ENCODE data around the gene CYSTM1.

CYSTM1 gene

DNA sequence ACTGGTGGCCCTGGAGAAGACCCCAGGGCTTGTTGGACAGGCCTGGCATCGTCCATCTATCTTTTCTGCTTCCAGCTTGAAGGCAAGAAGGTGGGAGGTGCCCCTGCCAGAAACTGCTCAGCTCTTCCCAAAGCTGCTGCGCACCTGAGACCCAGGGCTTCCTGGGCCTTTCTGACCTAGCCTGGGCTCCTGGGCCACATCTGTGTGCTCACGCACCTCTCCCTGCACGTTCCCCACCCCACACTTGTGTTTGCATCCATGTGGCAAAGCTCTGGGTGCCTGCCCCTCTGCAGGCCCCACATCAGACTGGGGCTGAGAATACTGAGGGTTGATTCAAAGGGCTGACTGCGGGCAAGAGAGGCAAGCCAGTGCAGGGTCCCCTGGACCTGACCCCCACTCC lies 64.5 kb downstream of the CYSTM1 start:
- H3K9ac ChIP-seq (ENCODE audit: low read length), result no peak overlapping the region
- H3K27ac ChIP-seq (ENCODE audit: low read depth, low read length, poor library complexity, severe bottlenecking), result no peak overlapping the region
- peaks cover 26% of the 10 kb centered on the region for H3K4me1 ChIP-seq (ENCODE audit: insufficient read depth, low read length, severe bottlenecking)
- no peaks in the 10 kb centered on the region for H3K79me2 ChIP-seq (ENCODE audit: insufficient read depth, low read length)
- no peak overlapping the region for H3K4me2 ChIP-seq (ENCODE audit: low read length)
- no peaks in the 10 kb centered on the region for H3K9me2 ChIP-seq (ENCODE audit: low read depth, low read length)
- no peaks in the 10 kb centered on the region for H3K27me3 ChIP-seq (ENCODE audit: insufficient read depth, low read length)
- H3K9me3 ChIP-seq (ENCODE audit: low read length), result no peaks in the 10 kb centered on the region
- H4K20me1 ChIP-seq (ENCODE audit: insufficient read depth, low read length), result no peaks in the 10 kb centered on the region
- H3K36me3 ChIP-seq (ENCODE audit: insufficient read depth, low read length), result no peaks in the 10 kb centered on the region
- no peak overlapping the region for H3K4me3 ChIP-seq (ENCODE audit: low read depth, low read length, poor library complexity, severe bottlenecking)
- H3F3A ChIP-seq (ENCODE audit: insufficient read depth, low read length), result no peaks in the 10 kb centered on the region
- no peak overlapping the region for H2AFZ ChIP-seq (ENCODE audit: low read length)
- no peak for TF ChIP-seq EZH2 (IDR thresholded peaks at IDR 0.05; ENCODE audit: borderline replicate concordance, low read length)
- TF ChIP-seq, protein P1, sequence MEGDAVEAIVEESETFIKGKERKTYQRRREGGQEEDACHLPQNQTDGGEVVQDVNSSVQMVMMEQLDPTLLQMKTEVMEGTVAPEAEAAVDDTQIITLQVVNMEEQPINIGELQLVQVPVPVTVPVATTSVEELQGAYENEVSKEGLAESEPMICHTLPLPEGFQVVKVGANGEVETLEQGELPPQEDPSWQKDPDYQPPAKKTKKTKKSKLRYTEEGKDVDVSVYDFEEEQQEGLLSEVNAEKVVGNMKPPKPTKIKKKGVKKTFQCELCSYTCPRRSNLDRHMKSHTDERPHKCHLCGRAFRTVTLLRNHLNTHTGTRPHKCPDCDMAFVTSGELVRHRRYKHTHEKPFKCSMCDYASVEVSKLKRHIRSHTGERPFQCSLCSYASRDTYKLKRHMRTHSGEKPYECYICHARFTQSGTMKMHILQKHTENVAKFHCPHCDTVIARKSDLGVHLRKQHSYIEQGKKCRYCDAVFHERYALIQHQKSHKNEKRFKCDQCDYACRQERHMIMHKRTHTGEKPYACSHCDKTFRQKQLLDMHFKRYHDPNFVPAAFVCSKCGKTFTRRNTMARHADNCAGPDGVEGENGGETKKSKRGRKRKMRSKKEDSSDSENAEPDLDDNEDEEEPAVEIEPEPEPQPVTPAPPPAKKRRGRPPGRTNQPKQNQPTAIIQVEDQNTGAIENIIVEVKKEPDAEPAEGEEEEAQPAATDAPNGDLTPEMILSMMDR (IDR thresholded peaks at IDR 0.05; ENCODE audit: low read length), result no peak

DNA sequence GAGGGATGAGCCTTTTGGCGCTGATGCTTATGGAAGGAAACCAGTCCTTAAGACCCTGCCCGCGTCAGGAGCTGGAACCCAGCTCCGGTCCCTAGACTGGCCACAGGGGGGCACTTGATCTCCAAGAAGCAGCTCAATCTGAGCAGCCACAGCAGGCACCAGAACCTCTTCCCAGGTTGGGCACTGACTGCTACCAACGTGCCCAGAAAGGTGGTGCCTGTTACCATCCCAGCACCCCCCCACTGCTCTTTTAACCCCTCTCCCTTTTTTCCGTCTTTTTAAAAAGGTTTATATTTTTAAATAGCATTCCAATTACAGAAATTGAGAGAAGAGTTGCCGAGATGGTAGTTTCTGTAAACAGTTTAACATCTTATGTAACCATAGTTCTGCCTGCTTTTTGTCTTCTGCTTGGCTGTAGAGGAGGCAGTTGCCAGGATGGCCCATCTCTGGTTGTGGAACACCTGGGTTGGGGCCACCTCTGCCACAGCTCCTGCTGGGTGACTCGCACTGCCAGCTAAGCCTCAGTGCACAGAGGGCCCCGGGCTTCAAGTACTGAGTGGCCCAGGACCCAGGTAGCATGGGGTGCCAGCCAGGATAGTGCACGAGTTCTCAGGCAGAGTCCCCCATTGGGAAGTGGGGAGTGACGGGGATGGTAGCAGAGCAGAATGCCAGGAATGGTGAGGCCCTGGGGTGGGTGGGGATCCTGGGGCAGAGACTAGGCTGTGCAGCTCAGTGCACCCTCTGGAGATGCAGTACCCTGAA lies 65.1 kb downstream of the CYSTM1 start:
- no peak overlapping the region for H3K27ac ChIP-seq (ENCODE audit: low read depth, low read length, poor library complexity, severe bottlenecking)
- H3K36me3 ChIP-seq (ENCODE audit: insufficient read depth, low read length), result peaks cover 5% of the 10 kb centered on the region; the same call in 1 of the 2 replicates
- H3K4me1 ChIP-seq (ENCODE audit: insufficient read depth, low read length, severe bottlenecking), result peaks cover 33% of the 10 kb centered on the region
- no peaks in the 10 kb centered on the region for H3K79me2 ChIP-seq (ENCODE audit: insufficient read depth, low read length)
- H2AFZ ChIP-seq (ENCODE audit: low read length), result no peak overlapping the region
- H3K4me2 ChIP-seq (ENCODE audit: low read length), result no peak overlapping the region
- no peaks in the 10 kb centered on the region for H3K9me2 ChIP-seq (ENCODE audit: low read depth, low read length)
- no peaks in the 10 kb centered on the region for H3F3A ChIP-seq (ENCODE audit: insufficient read depth, low read length)
- no peak overlapping the region for H3K9ac ChIP-seq (ENCODE audit: low read length)
- no peaks in the 10 kb centered on the region for H3K27me3 ChIP-seq (ENCODE audit: insufficient read depth, low read length)
- no peaks in the 10 kb centered on the region for H4K20me1 ChIP-seq (ENCODE audit: insufficient read depth, low read length)
- no peak for TF ChIP-seq EZH2 (IDR thresholded peaks at IDR 0.05; ENCODE audit: borderline replicate concordance, low read length)
- TF ChIP-seq, protein P1 (IDR thresholded peaks at IDR 0.05; ENCODE audit: low read length), result peak; percentile 87
- H3K9me3 ChIP-seq (ENCODE audit: low read length), result no peaks in the 10 kb centered on the region
- no peak overlapping the region for H3K4me3 ChIP-seq (ENCODE audit: low read depth, low read length, poor library complexity, severe bottlenecking)

DNA sequence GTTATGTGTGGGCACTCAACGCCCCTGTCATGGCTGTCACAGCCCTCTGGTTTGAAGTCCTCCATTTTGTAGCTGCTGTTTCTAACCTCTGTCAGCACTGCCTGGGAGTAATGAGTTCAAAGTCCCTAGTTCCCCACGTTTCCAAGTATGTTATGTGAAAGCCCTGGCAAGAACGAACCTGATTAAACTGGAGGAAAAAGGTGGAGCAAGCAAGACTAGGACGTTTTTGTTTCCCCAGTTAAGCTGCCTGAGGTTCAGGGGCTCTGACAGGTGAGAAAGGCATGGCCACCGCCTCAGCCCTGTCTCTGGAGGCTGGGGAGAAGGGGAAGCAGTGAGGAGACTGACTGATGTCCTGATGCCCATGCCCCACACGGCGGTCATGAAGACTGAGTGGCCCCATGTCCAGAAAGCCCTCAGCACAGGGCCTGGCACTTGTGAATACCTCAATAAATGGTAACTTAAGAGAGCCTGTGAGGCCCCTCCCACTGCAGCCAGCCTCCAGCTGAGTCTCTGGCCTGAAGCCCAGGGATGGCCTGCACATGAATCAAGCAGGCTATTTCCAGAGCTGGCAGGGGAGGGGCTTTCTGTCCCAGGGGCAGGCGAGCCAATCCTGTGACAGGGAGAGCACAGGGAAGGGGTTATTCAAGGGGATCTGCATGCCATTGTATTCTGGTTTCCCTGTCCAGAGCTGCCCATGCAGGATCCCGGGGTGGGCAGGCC lies 66.2 kb downstream of the CYSTM1 start:
- Histone ChIP-seq H3K4me1 (ENCODE audit: insufficient read depth, low read length, severe bottlenecking) (peaks cover 43% of the 10 kb centered on the region), H3K79me2 (ENCODE audit: insufficient read depth, low read length) (no peaks in the 10 kb centered on the region), H3K4me3 (ENCODE audit: low read depth, low read length, poor library complexity, severe bottlenecking) (no peak overlapping the region), H3K9ac (ENCODE audit: low read length) (no peak overlapping the region), H3K36me3 (ENCODE audit: insufficient read depth, low read length) (peaks cover 5% of the 10 kb centered on the region; the same call in 1 of the 2 replicates), H3K9me3 (ENCODE audit: low read length) (no peaks in the 10 kb centered on the region), H3F3A (ENCODE audit: insufficient read depth, low read length) (no peaks in the 10 kb centered on the region), H3K27ac (ENCODE audit: low read depth, low read length, poor library complexity, severe bottlenecking) (no peak overlapping the region), H3K27me3 (ENCODE audit: insufficient read depth, low read length) (no peaks in the 10 kb centered on the region), H3K9me2 (ENCODE audit: low read depth, low read length) (no peaks in the 10 kb centered on the region), H3K4me2 (ENCODE audit: low read length) (no peak overlapping the region), H2AFZ (ENCODE audit: low read length) (no peak overlapping the region), H4K20me1 (ENCODE audit: insufficient read depth, low read length) (no peaks in the 10 kb centered on the region)
- TF ChIP-seq EZH2 (IDR thresholded peaks at IDR 0.05; ENCODE audit: borderline replicate concordance, low read length), result no peak
- TF ChIP-seq, protein P1 (IDR thresholded peaks at IDR 0.05; ENCODE audit: low read length), result no peak

Measured in OCI-LY1 (cell line).